GM12891 (cell line): ENCODE results near the gene SPAG16.

Experiments used
- PAX5 ChIP-seq: IDR thresholded peaks from 2 replicates; pipeline ENCODE4 v1.6.1; 2011; ENCODE audit warnings: low read length, moderate library complexity, mild to moderate bottlenecking; ENCODE audit not compliant: insufficient read depth, severe bottlenecking
- POLR2A ChIP-seq: IDR thresholded peaks from 2 replicates; pipeline ENCODE4 v1.6.1; 2011; ENCODE audit warnings: low read depth, low read length, control low read depth
- POLR2AphosphoS5 ChIP-seq: IDR thresholded peaks from 2 replicates; pipeline ENCODE4 v1.6.1; 2011; ENCODE audit warnings: low read depth, low read length, control low read depth
- POU2F2 ChIP-seq: IDR thresholded peaks from 2 replicates; pipeline ENCODE4 v1.6.1; 2011; ENCODE audit warnings: low read depth, mild to moderate bottlenecking, control low read depth, low read length, moderate library complexity
- SPI1 ChIP-seq: IDR thresholded peaks from 2 replicates; pipeline ENCODE4 v1.6.1; 2011; ENCODE audit warnings: low read depth, low read length, control low read depth
- TAF1 ChIP-seq: IDR thresholded peaks from 2 replicates; pipeline ENCODE4 v1.6.1; 2011; ENCODE audit warnings: low read depth, low read length, control low read depth

DNA sequence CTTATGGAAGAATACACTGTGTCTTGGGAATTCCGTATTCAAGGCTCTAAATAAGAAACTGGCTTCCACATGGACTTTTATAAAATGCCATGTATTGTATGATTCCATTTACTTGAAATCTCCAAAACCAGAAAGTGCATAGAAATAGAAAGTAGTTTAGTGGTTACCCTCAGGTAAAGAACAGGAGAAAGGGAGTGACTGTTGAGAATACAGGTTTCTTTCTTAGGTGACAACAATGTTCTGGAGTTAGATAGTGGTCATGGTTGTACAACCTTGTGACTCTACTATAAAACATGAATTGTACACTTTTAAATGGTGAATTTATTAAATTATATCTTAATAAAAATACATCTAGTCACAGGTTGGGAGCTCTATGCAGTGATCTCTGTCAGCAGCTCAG is 481.8 kb downstream of the SPAG16 start:
- no peak for TF ChIP-seq POLR2AphosphoS5
- no peak for TF ChIP-seq POLR2A
- no peak for TF ChIP-seq TAF1
- no peak for TF ChIP-seq SPI1
- TF ChIP-seq POU2F2, result no peak
- TF ChIP-seq PAX5, result no peak
